CD8-positive, alpha-beta memory T cell (primary cell): Measurements from ENCODE around the gene MAST4. TPM values are rescaled to one million over a fixed set of nuclear protein-coding genes. Genes with fewer than 3 reads are reported as not detected.

ENCODE experiments used
- CTCF ChIA-PET: fragments of 350-600 bp; sonication (Branson Sonifier 250); formaldehyde crosslinking; loops from one replicate; lab custom pipeline; 2021; ENCODE audit warnings: antibody characterized with exemption; lab: Charles Lee
- POLR2A ChIA-PET: fragments of 350-600 bp; sonication (Branson Sonifier 250); formaldehyde crosslinking; loops from one replicate; lab custom pipeline; 2021; ENCODE audit warnings: antibody characterized with exemption; lab: Charles Lee
- DNase-seq, 5 donors: peaks; one replicate each; pipeline versions ENCODE4 v3.0.0 to v3.0.0-alpha.2; 2020 to 2022; ENCODE audit warnings: mixed read lengths in 1 of 5
- H3K27ac ChIP-seq: one replicate; pipeline ENCODE4 v1.7.0; 2013; ENCODE audit warnings: low read depth, mild to moderate bottlenecking, low read length, moderate library complexity
- H3K27me3 ChIP-seq: 2 replicates; pipeline ENCODE4 v1.7.0; 2013; ENCODE audit warnings: low read length, mild to moderate bottlenecking; ENCODE audit not compliant: insufficient read depth, poor library complexity, severe bottlenecking
- H3K36me3 ChIP-seq: 2 replicates; pipeline ENCODE4 v1.7.0; 2013; ENCODE audit warnings: mild to moderate bottlenecking, low read length, moderate library complexity; ENCODE audit not compliant: insufficient read depth
- H3K4me1 ChIP-seq: 2 replicates; pipeline ENCODE4 v1.7.0; 2013; ENCODE audit warnings: mild to moderate bottlenecking, low read length, moderate library complexity; ENCODE audit not compliant: insufficient read depth
- H3K4me3 ChIP-seq: 2 replicates; pipeline ENCODE4 v1.7.0; 2013; ENCODE audit warnings: mild to moderate bottlenecking, low read length
- H3K9me3 ChIP-seq: 2 replicates; pipeline ENCODE4 v1.7.0; 2013; ENCODE audit warnings: mild to moderate bottlenecking, low read length
- H3K27ac Mint-ChIP-seq, 8 donors: one replicate each; pipeline ENCODE4 v1.8.0; 2020 to 2021; ENCODE audit warnings: mixed read lengths in 8 of 8, mild to moderate bottlenecking in 6 of 8, inconsistent platforms in 3 of 8, moderate library complexity in 3 of 8
- H3K27me3 Mint-ChIP-seq, 2 donors: one replicate each; pipeline ENCODE4 v1.8.0; 2020 to 2021; ENCODE audit warnings: mixed read lengths in 2 of 2, mild to moderate bottlenecking in 1 of 2, moderate library complexity in 1 of 2
- H3K36me3 Mint-ChIP-seq, 3 donors: one replicate each; pipeline ENCODE4 v1.8.0; 2020 to 2021; ENCODE audit warnings: mixed read lengths in 3 of 3, inconsistent platforms in 1 of 3, mild to moderate bottlenecking in 1 of 3
- H3K4me1 Mint-ChIP-seq, 3 donors: one replicate each; pipeline ENCODE4 v1.8.0; 2020 to 2021; ENCODE audit warnings: mixed read lengths in 3 of 3, inconsistent platforms in 1 of 3, mild to moderate bottlenecking in 1 of 3
- H3K4me3 Mint-ChIP-seq, 7 donors: one replicate each; pipeline ENCODE4 v1.8.0; 2020 to 2021; ENCODE audit warnings: mixed read lengths in 7 of 7, mild to moderate bottlenecking in 6 of 7, moderate library complexity in 4 of 7, inconsistent platforms in 2 of 7
- H3K9me3 Mint-ChIP-seq, 5 donors: one replicate each; pipeline ENCODE4 v1.8.0; 2020 to 2022; ENCODE audit warnings: mixed read lengths in 5 of 5, mild to moderate bottlenecking in 3 of 5, moderate library complexity in 2 of 5, inconsistent platforms in 1 of 5
- polyA plus RNA-seq: library from polyadenylated mRNA; unstranded; fragments of 300-500 nt; fragmentation: Illumina TruSeq; gene quantifications from one replicate; pipeline ENCODE4 v1.2.3, GENCODE V29; 2021
- total RNA-seq, 2 experiments: library from RNA; stranded (reverse); gene quantifications; one replicate each; pipeline ENCODE4 v1.2.3, GENCODE V29; 2021

Gene MAST4
- total and polyA plus RNA-seq, 3 experiments from 2014 or later, result 5.0 to 7.2 (median 6.5) TPM

- Mint-ChIP-seq H3K36me3 (peaks cover 6 to 30% (median 8%) of the 10 kb centered on the region in 3 donors), H3K4me1 (peaks cover 61 to 94% (median 79%) of the 10 kb centered on the region in 3 donors), H3K4me3 (peak overlapping the region; percentile 73 to 97 (median 82)), H3K27me3 (no peaks in the 10 kb centered on the region), H3K9me3 (no peaks in the 10 kb centered on the region), H3K27ac (peak overlapping the region; percentile 77 to 99 (median 91))
- CTCF ChIA-PET, result interaction anchor here (0.9 to 16.9 kb wide), 4 partner anchors 8 to 55 kb away, joined by 3 to 342 read pairs (median 3); no protein-coding TSS in a partner anchor
- Histone ChIP-seq H3K27me3 (no peaks in the 10 kb centered on the region), H3K4me1 (peaks cover 71% of the 10 kb centered on the region), H3K9me3 (no peaks in the 10 kb centered on the region), H3K4me3 (peak overlapping the region; percentile 3), H3K36me3 (no peaks in the 10 kb centered on the region), H3K27ac (no peak overlapping the region)
- POLR2A ChIA-PET, result interaction anchor here (1.1 to 2.9 kb wide), 2 partner anchors 46 to 156 kb away, joined by 4 to 17 read pairs; no protein-coding TSS in a partner anchor
- peak in 1 of 5 donors; percentile 69 for DNase-seq
These were observed 564.8 kb downstream of the MAST4 start for GRCh38 chr5:67160985-67161384.

- H3K9me3 ChIP-seq, result no peaks in the 10 kb centered on the region
- no peaks in the 10 kb centered on the region for H3K9me3 Mint-ChIP-seq
- H3K4me3 Mint-ChIP-seq, result peak overlapping the region; percentile 73 to 97 (median 82)
- no peak for DNase-seq
- H3K36me3 ChIP-seq, result no peaks in the 10 kb centered on the region
- H3K27me3 ChIP-seq, result no peaks in the 10 kb centered on the region
- H3K4me3 ChIP-seq, result no peak overlapping the region
- H3K36me3 Mint-ChIP-seq, result peaks cover 6 to 31% (median 8%) of the 10 kb centered on the region in 3 donors
- CTCF ChIA-PET, result interaction anchor here (0.9 to 16.9 kb wide), 4 partner anchors 9 to 60 kb away, joined by 3 to 342 read pairs (median 4); no protein-coding TSS in a partner anchor
- no peak overlapping the region for H3K27ac ChIP-seq
- peaks cover 62 to 92% (median 74%) of the 10 kb centered on the region in 3 donors for H3K4me1 Mint-ChIP-seq
- POLR2A ChIA-PET, result interaction anchor here (1.1 to 2.9 kb wide), 2 partner anchors 45 to 157 kb away, joined by 4 to 17 read pairs; no protein-coding TSS in a partner anchor
- peaks cover 76% of the 10 kb centered on the region for H3K4me1 ChIP-seq
- H3K27me3 Mint-ChIP-seq, result no peaks in the 10 kb centered on the region
- H3K27ac Mint-ChIP-seq, result peak overlapping the region; percentile 77 to 99 (median 92)
These were observed 565.6 kb downstream of the MAST4 start for GRCh38 chr5:67161767-67162166.

GRCh38 chr5:67163231-67163756 lies 567.1 kb downstream of the MAST4 start:
- DNase-seq, result peak in 1 of 5 donors; percentile 46
- ChIA-PET CTCF (interaction anchor here (0.9 to 16.9 kb wide), 5 partner anchors 12 to 83 kb away, joined by 4 to 342 read pairs (median 6); no protein-coding TSS in a partner anchor), POLR2A (interaction anchor here (2.9 kb wide), 1 partner anchor 44 kb away, joined by 17 read pairs; no protein-coding TSS in a partner anchor)
- H3K27ac Mint-ChIP-seq, result peak overlapping the region; percentile 54 to 99 (median 91)
- H3K36me3 ChIP-seq, result no peaks in the 10 kb centered on the region
- H3K4me1 Mint-ChIP-seq, result peaks cover 66 to 92% (median 77%) of the 10 kb centered on the region in 3 donors
- H3K9me3 ChIP-seq, result no peaks in the 10 kb centered on the region
- peak overlapping the region; percentile 73 to 97 (median 91) for H3K4me3 Mint-ChIP-seq
- no peak overlapping the region for H3K4me3 ChIP-seq
- no peaks in the 10 kb centered on the region for H3K9me3 Mint-ChIP-seq
- H3K27ac ChIP-seq, result no peak overlapping the region
- H3K36me3 Mint-ChIP-seq, result peaks cover 6 to 31% (median 8%) of the 10 kb centered on the region in 3 donors
- peaks cover 77% of the 10 kb centered on the region for H3K4me1 ChIP-seq
- H3K27me3 ChIP-seq, result no peaks in the 10 kb centered on the region
- no peaks in the 10 kb centered on the region for H3K27me3 Mint-ChIP-seq

- Mint-ChIP-seq H3K36me3 (peaks cover 6 to 31% (median 8%) of the 10 kb centered on the region in 3 donors), H3K4me1 (peaks cover 68 to 93% (median 81%) of the 10 kb centered on the region in 3 donors), H3K27ac (peak overlapping the region; percentile 96 to 100 (median 99)), H3K4me3 (peak overlapping the region; percentile 88 to 97 (median 95)), H3K27me3 (no peaks in the 10 kb centered on the region), H3K9me3 (no peaks in the 10 kb centered on the region)
- no peak for DNase-seq
- Histone ChIP-seq H3K4me3 (peak overlapping the region; percentile 68), H3K9me3 (no peaks in the 10 kb centered on the region), H3K27ac (no peak overlapping the region), H3K36me3 (no peaks in the 10 kb centered on the region), H3K4me1 (peaks cover 84% of the 10 kb centered on the region), H3K27me3 (no peaks in the 10 kb centered on the region)
- CTCF ChIA-PET, result interaction anchor here (0.8 to 16.9 kb wide), 5 partner anchors 11 to 82 kb away, joined by 4 to 342 read pairs (median 5); no protein-coding TSS in a partner anchor
- POLR2A ChIA-PET, result interaction anchor here (0.8 to 4.5 kb wide), 2 partner anchors 43 to 51 kb away, joined by 4 to 61 read pairs; no protein-coding TSS in a partner anchor
These were observed 567.8 kb downstream of the MAST4 start for GRCh38 chr5:67163863-67164595.

GRCh38 chr5:67164856-67165525 lies 568.8 kb downstream of the MAST4 start:
- Histone ChIP-seq H3K27ac (peak overlapping the region; percentile 69), H3K27me3 (no peaks in the 10 kb centered on the region), H3K36me3 (no peaks in the 10 kb centered on the region), H3K4me1 (peaks cover 77% of the 10 kb centered on the region), H3K4me3 (peak overlapping the region; percentile 68), H3K9me3 (no peaks in the 10 kb centered on the region)
- Mint-ChIP-seq H3K4me1 (peaks cover 62 to 86% (median 75%) of the 10 kb centered on the region in 3 donors), H3K9me3 (no peaks in the 10 kb centered on the region), H3K27ac (peak overlapping the region; percentile 96 to 100 (median 99)), H3K27me3 (no peaks in the 10 kb centered on the region), H3K36me3 (peaks cover 6 to 31% (median 10%) of the 10 kb centered on the region in 3 donors), H3K4me3 (peak overlapping the region; percentile 88 to 97 (median 95))
- ChIA-PET CTCF (interaction anchor here (0.8 to 16.9 kb wide), 8 partner anchors 9 to 1088 kb away, joined by 3 to 342 read pairs (median 4); no protein-coding TSS in a partner anchor), POLR2A (interaction anchor here (0.8 to 4.5 kb wide), 3 partner anchors 42 to 51 kb away, joined by 4 to 61 read pairs (median 13); no protein-coding TSS in a partner anchor)
- no peak for DNase-seq

- H3K9me3 Mint-ChIP-seq, result no peaks in the 10 kb centered on the region
- peak overlapping the region; percentile 69 for H3K27ac ChIP-seq
- ChIA-PET POLR2A (interaction anchor here (0.7 to 4.5 kb wide), 7 partner anchors 9 to 1050 kb away, joined by 3 to 61 read pairs (median 3); partner anchors contain the start of gene PIK3R1), CTCF (interaction anchor here (0.6 to 16.9 kb wide), 17 partner anchors 9 to 1652 kb away, joined by 3 to 342 read pairs (median 4); partner anchors contain the start of gene CD180)
- H3K36me3 ChIP-seq, result no peaks in the 10 kb centered on the region
- no peaks in the 10 kb centered on the region for H3K27me3 ChIP-seq
- H3K4me3 ChIP-seq, result peak overlapping the region; percentile 68
- no peaks in the 10 kb centered on the region for H3K9me3 ChIP-seq
- peaks cover 6 to 31% (median 8%) of the 10 kb centered on the region in 3 donors for H3K36me3 Mint-ChIP-seq
- peaks cover 55 to 78% (median 67%) of the 10 kb centered on the region in 3 donors for H3K4me1 Mint-ChIP-seq
- peak overlapping the region; percentile 88 to 97 (median 95) for H3K4me3 Mint-ChIP-seq
- H3K4me1 ChIP-seq, result peaks cover 69% of the 10 kb centered on the region
- peak; percentile 65 to 88 (median 81) for DNase-seq
- peak overlapping the region; percentile 96 to 100 (median 99) for H3K27ac Mint-ChIP-seq
- H3K27me3 Mint-ChIP-seq, result no peaks in the 10 kb centered on the region
These were observed 569.6 kb downstream of the MAST4 start for GRCh38 chr5:67165526-67166459.
